CD4-positive, alpha-beta T cell (primary cell): Measurements from ENCODE around the gene CDH4. TPM values are rescaled to one million over a fixed set of nuclear protein-coding genes. Genes with fewer than 3 reads are reported as not detected.

Experiments used
- ATAC-seq: fragments of 200-7000 bp; cut with Tn5 transposase; one replicate; pipeline ENCODE4 v1.10.0; 2022; ENCODE audit warnings: mild to moderate bottlenecking; ENCODE audit not compliant: poor library complexity
- CTCF ChIA-PET: fragments of 350-600 bp; sonication (Branson Sonifier 250); formaldehyde crosslinking; loops from one replicate; lab custom pipeline; 2021; ENCODE audit warnings: antibody characterized with exemption, inconsistent platforms; lab: Charles Lee
- POLR2A ChIA-PET: fragments of 350-600 bp; sonication (Branson Sonifier 250); formaldehyde crosslinking; loops from one replicate; lab custom pipeline; 2021; ENCODE audit warnings: antibody characterized with exemption, inconsistent platforms; lab: Charles Lee
- DNase-seq, 14 experiments: peaks; one replicate each; pipeline ENCODE4 v3.0.0-alpha.2; 2013 to 2020; ENCODE audit warnings: mixed read lengths in 2 of 14
- H3K27ac ChIP-seq, 2 donors: one replicate each; pipeline versions ENCODE4 v1.5.1 to v1.7.0; 2013; ENCODE audit warnings: low read length in 2 of 2, low read depth in 1 of 2, mild to moderate bottlenecking in 1 of 2
- H3K27me3 ChIP-seq, 2 experiments: 1 replicate in 1 of 2; 2 replicates in 1 of 2; pipeline versions ENCODE4 v1.6.1 to v1.7.0; 2013; ENCODE audit warnings: low read length in 2 of 2, control low read depth in 1 of 2, mild to moderate bottlenecking in 1 of 2, moderate library complexity in 1 of 2; ENCODE audit not compliant: insufficient read depth in 2 of 2, control insufficient read depth in 1 of 2
- H3K36me3 ChIP-seq: one replicate; pipeline ENCODE4 v1.6.1; 2013; ENCODE audit warnings: low read length, control low read depth; ENCODE audit not compliant: insufficient read depth
- H3K4me1 ChIP-seq: one replicate; pipeline ENCODE4 v1.6.1; 2013; ENCODE audit warnings: low read length, control low read depth; ENCODE audit not compliant: insufficient read depth
- H3K4me3 ChIP-seq: one replicate; pipeline ENCODE4 v1.5.1; 2013; ENCODE audit warnings: mild to moderate bottlenecking, low read length, moderate library complexity
- H3K9me3 ChIP-seq, 2 experiments: 1 replicate in 1 of 2; 2 replicates in 1 of 2; pipeline versions ENCODE4 v1.6.1 to v1.7.0; 2013; ENCODE audit warnings: low read length in 2 of 2, mild to moderate bottlenecking in 2 of 2, control low read depth in 1 of 2, moderate library complexity in 1 of 2; ENCODE audit not compliant: control insufficient read depth in 1 of 2, insufficient read depth in 1 of 2
- H3K27ac Mint-ChIP-seq: one replicate; pipeline ENCODE4 v1.8.0; 2020; ENCODE audit warnings: mixed read lengths
- H3K27me3 Mint-ChIP-seq: one replicate; pipeline ENCODE4 v1.8.0; 2021; ENCODE audit warnings: mixed read lengths
- H3K36me3 Mint-ChIP-seq: one replicate; pipeline ENCODE4 v1.8.0; 2021; ENCODE audit warnings: low read depth, mixed read lengths
- H3K4me1 Mint-ChIP-seq: one replicate; pipeline ENCODE4 v1.8.0; 2021; ENCODE audit warnings: low read depth, mixed read lengths
- H3K4me3 Mint-ChIP-seq: one replicate; pipeline ENCODE4 v1.8.0; 2020; ENCODE audit warnings: mild to moderate bottlenecking, mixed read lengths
- H3K9me3 Mint-ChIP-seq: one replicate; pipeline ENCODE4 v1.8.0; 2020; ENCODE audit warnings: mixed read lengths
- intact Hi-C, 2 experiments: fragments of 100-400 bp; cut with DNase I in 1 of 2; cut with micrococcal nuclease in 1 of 2; formaldehyde crosslinking; loops; one replicate each; pipeline versions ENCODE4 v1.15.1 to v1.9.0; 2023 to 2025; cut with DNase I, micrococcal nuclease
- total RNA-seq, 174 experiments: library from RNA in 2 of 174; stranded (reverse) in 2 of 174; gene quantifications; one replicate each; pipeline ENCODE4 v1.2.3 and lab custom pipeline; 2021 to 2026
- TF ChIP-seq, protein P1 (sequence below): fragments of 200-600 bp; IDR thresholded peaks from one replicate; pipeline ENCODE4 v1.8.0; 2022; ENCODE audit warnings: antibody characterized with exemption, mild to moderate bottlenecking

The CDH4 gene
- total RNA-seq, 2 experiments from 2014 or later, result 0.11 TPM

DNA sequence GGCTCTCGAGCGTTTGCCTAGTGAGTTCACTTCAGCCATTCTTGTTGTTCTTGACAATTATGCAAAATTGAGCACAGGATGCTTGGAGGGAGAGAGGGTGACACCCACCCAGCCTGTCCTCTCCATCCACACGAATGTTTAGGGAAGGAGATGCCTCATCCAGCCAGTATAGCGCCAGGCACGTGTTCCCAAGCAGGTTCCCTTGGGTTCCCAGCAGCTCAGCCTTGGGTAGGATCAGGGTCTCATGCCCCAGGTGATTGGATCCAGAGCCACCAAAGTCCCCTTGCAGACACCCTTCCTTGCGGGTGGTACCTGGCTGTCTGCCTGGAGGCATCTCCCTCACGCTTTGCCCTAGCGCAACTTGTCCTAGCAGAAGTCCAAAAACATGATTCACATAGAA lies 394.9 kb downstream of the CDH4 start:
- no peaks in the 10 kb centered on the region for H3K36me3 ChIP-seq
- Mint-ChIP-seq H3K27me3 (no peaks in the 10 kb centered on the region), H3K4me1 (no peaks in the 10 kb centered on the region), H3K9me3 (no peaks in the 10 kb centered on the region), H3K4me3 (no peak overlapping the region), H3K36me3 (no peaks in the 10 kb centered on the region), H3K27ac (no peak overlapping the region)
- no peak overlapping the region for H3K4me3 ChIP-seq
- TF ChIP-seq, protein P1, sequence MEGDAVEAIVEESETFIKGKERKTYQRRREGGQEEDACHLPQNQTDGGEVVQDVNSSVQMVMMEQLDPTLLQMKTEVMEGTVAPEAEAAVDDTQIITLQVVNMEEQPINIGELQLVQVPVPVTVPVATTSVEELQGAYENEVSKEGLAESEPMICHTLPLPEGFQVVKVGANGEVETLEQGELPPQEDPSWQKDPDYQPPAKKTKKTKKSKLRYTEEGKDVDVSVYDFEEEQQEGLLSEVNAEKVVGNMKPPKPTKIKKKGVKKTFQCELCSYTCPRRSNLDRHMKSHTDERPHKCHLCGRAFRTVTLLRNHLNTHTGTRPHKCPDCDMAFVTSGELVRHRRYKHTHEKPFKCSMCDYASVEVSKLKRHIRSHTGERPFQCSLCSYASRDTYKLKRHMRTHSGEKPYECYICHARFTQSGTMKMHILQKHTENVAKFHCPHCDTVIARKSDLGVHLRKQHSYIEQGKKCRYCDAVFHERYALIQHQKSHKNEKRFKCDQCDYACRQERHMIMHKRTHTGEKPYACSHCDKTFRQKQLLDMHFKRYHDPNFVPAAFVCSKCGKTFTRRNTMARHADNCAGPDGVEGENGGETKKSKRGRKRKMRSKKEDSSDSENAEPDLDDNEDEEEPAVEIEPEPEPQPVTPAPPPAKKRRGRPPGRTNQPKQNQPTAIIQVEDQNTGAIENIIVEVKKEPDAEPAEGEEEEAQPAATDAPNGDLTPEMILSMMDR, result no peak
- H3K4me1 ChIP-seq, result no peaks in the 10 kb centered on the region
- ATAC-seq (no peak), DNase-seq (no peak)
- no peaks in the 10 kb centered on the region for H3K9me3 ChIP-seq
- no peaks in the 10 kb centered on the region for H3K27me3 ChIP-seq
- no peak overlapping the region for H3K27ac ChIP-seq
- ChIA-PET CTCF (no interaction called here), POLR2A (no interaction called here)
- intact Hi-C loops, result no loop called here

DNA sequence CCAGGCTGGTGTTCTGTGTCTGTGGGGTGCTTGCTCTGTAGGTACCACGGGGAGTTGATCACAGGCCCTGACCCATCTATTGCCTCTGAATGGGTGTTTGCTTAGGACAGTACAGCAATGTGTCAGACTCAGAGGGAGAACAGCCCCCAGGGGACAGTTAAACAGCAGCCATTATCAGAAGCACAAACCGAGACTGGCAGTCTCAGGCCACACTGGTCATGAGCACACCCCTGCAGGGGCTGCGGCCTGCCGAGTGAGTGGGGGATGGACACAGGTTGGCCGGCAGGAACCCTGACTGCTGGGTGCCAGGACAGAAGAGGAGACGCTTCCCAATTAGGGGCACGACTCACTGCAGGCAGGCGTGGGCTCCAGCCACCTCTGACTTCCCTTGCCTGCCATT lies 395.6 kb downstream of the CDH4 start:
- no peak for ATAC-seq
- no peaks in the 10 kb centered on the region for H3K27me3 ChIP-seq
- TF ChIP-seq, protein P1, result no peak
- H3K4me1 ChIP-seq, result no peaks in the 10 kb centered on the region
- no peak overlapping the region for H3K4me3 ChIP-seq
- H3K4me1 Mint-ChIP-seq, result no peaks in the 10 kb centered on the region
- POLR2A ChIA-PET, result no interaction called here
- no peaks in the 10 kb centered on the region for H3K36me3 ChIP-seq
- no peaks in the 10 kb centered on the region for H3K36me3 Mint-ChIP-seq
- H3K27ac Mint-ChIP-seq, result no peak overlapping the region
- no peaks in the 10 kb centered on the region for H3K9me3 Mint-ChIP-seq
- CTCF ChIA-PET, result no interaction called here
- no peaks in the 10 kb centered on the region for H3K9me3 ChIP-seq
- no peaks in the 10 kb centered on the region for H3K27me3 Mint-ChIP-seq
- intact Hi-C loops, result no loop called here
- H3K4me3 Mint-ChIP-seq, result no peak overlapping the region
- no peak for DNase-seq
- H3K27ac ChIP-seq, result no peak overlapping the region

DNA sequence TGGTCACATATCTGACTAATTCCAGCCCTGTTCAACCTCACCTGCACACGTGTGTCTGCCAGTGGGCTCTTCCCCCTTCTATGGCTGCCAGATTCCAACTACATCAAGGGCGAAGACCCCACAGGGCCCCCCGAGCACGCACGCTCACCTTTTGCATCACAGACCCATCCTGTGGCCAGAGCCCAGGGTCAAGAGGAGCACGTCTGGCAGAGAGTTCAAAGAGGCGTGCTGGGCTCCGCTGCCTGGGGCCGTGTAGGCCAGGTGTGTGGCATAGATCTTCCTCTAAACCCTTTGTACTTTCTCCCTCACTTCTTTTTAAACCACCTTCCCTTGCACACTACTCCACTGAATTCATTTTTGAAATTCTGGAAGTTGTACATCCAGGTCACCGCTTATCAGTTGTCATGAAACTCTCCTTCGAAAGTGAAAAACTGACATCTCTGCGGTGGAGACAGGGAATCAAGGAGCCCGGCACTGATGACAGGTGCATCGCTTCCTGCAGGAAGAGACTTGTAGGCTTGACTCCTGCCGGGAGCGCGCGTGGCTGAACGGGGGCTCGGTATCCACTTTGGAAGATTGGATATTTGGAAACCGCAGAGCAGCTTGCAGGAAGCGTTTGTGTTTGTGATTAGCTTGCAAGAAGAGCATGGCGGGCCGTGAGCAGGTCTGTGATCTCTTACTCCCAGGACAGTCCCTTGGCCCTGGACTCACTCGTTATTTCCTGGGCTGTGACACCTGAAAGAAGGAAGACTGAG lies 397.2 kb downstream of the CDH4 start:
- TF ChIP-seq, protein P1, result no peak
- Mint-ChIP-seq H3K4me3 (no peak overlapping the region), H3K27ac (no peak overlapping the region), H3K36me3 (no peaks in the 10 kb centered on the region), H3K9me3 (no peaks in the 10 kb centered on the region), H3K27me3 (no peaks in the 10 kb centered on the region), H3K4me1 (no peaks in the 10 kb centered on the region)
- POLR2A ChIA-PET, result no interaction called here
- Histone ChIP-seq H3K27ac (no peak overlapping the region), H3K4me1 (no peaks in the 10 kb centered on the region), H3K36me3 (no peaks in the 10 kb centered on the region), H3K27me3 (no peaks in the 10 kb centered on the region), H3K4me3 (no peak overlapping the region), H3K9me3 (no peaks in the 10 kb centered on the region)
- CTCF ChIA-PET, result no interaction called here
- ATAC-seq, result no peak
- DNase-seq, result no peak
- intact Hi-C loops, result no loop called here
